GM12878 (cell line): Measurements from ENCODE around the gene STARD13. TPM values are rescaled to one million over a fixed set of nuclear protein-coding genes. Genes with fewer than 3 reads are reported as not detected.

Experiments used
- CHD2 ChIP-seq: IDR thresholded peaks from 2 replicates; pipeline ENCODE4 v1.6.1; 2011; ENCODE audit warnings: low read depth, low read length, improper control_type of control experiment, borderline replicate concordance
- E2F8 ChIP-seq: fragments of 450-650 bp; IDR thresholded peaks from 2 replicates; pipeline ENCODE4 v1.6.1; 2018; ENCODE audit warnings: mild to moderate bottlenecking, low read depth, moderate library complexity; ENCODE audit not compliant: partially characterized antibody
- ESRRA ChIP-seq: IDR thresholded peaks from 2 replicates; pipeline ENCODE4 v1.6.1; 2012; ENCODE audit warnings: mild to moderate bottlenecking, low read length, improper control_type of control experiment
- EZH2 ChIP-seq: IDR thresholded peaks from 2 replicates; pipeline ENCODE4 v1.6.1; 2012; ENCODE audit warnings: low read depth, mild to moderate bottlenecking, control low read depth, inconsistent platforms, low read length, borderline replicate concordance; ENCODE audit not compliant: control insufficient read depth
- GATAD2B ChIP-seq: fragments of 450-650 bp; conservative IDR thresholded peaks from 2 replicates; pipeline ENCODE4 v1.6.1; 2017; ENCODE audit warnings: low read depth, mild to moderate bottlenecking, moderate library complexity
- HSF1 ChIP-seq: fragments of 150-350 bp; IDR thresholded peaks from 2 replicates; pipeline ENCODE4 v1.6.1; 2014; ENCODE audit warnings: mild to moderate bottlenecking, low read depth, low read length
- IKZF1 ChIP-seq: fragments of 450-650 bp; conservative IDR thresholded peaks from 2 replicates; pipeline ENCODE4 v1.6.1; 2017; ENCODE audit warnings: antibody characterized with exemption, mild to moderate bottlenecking
- JUND ChIP-seq: IDR thresholded peaks from 2 replicates; pipeline ENCODE4 v1.6.1; 2012; ENCODE audit warnings: low read depth, mild to moderate bottlenecking, low read length, improper control_type of control experiment, moderate library complexity
- NFIC ChIP-seq: IDR thresholded peaks from 2 replicates; pipeline ENCODE4 v1.6.1; 2012; ENCODE audit warnings: low read depth, mild to moderate bottlenecking, inconsistent platforms, low read length, moderate library complexity
- POU2F2 ChIP-seq: IDR thresholded peaks from 3 replicates; pipeline ENCODE4 v1.6.1; 2011; ENCODE audit warnings: low read depth, mild to moderate bottlenecking, low read length, borderline replicate concordance
- RAD21 ChIP-seq: IDR thresholded peaks from 2 replicates; pipeline ENCODE4 v1.6.1; 2011; ENCODE audit warnings: mild to moderate bottlenecking, low read depth, low read length, moderate library complexity; ENCODE audit not compliant: insufficient read depth
- SKIL ChIP-seq: fragments of 450-650 bp; IDR thresholded peaks from 2 replicates; pipeline ENCODE4 v1.6.1; 2017; ENCODE audit warnings: mild to moderate bottlenecking, low read depth, inconsistent platforms; ENCODE audit not compliant: poor library complexity, severe bottlenecking
- SMARCA5 ChIP-seq: fragments of 450-650 bp; IDR thresholded peaks from 2 replicates; pipeline ENCODE4 v1.6.1; 2017; ENCODE audit warnings: mild to moderate bottlenecking
- ZNF592 ChIP-seq: fragments of 450-650 bp; IDR thresholded peaks from 2 replicates; pipeline ENCODE4 v1.6.1; 2017; ENCODE audit warnings: mild to moderate bottlenecking, moderate library complexity
- ZNF687 ChIP-seq: fragments of 450-650 bp; IDR thresholded peaks from 2 replicates; pipeline ENCODE4 v1.6.1; 2017; ENCODE audit warnings: mild to moderate bottlenecking, moderate library complexity
- polyA plus RNA-seq, 11 experiments: library from polyadenylated mRNA; depleted of rRNA in 4 of 11; unstranded in 6 of 11; stranded (reverse) in 5 of 11; fragments of >200 nt; fragmentation: Nextera tagmentation in 4 of 11; fragmentation: Illumina TruSeq in 1 of 11; extraction: Ambion mirVana in 4 of 11; extraction: Trizol in 1 of 11; gene quantifications; 1 replicate in 1 of 11; 2 replicates in 10 of 11; pipeline versions ENCODE4 v1.2.1 to v1.2.3, GENCODE V29; 2011 to 2016; ENCODE audit warnings: inconsistent platforms in 2 of 11, missing spikeins in 2 of 11, low read depth in 1 of 11
- total RNA-seq, 4 experiments: library from RNA; depleted of rRNA in 3 of 4; stranded (reverse); fragments of >200 nt in 3 of 4; fragmentation: Illumina TruSeq in 1 of 4; extraction: Trizol in 1 of 4; gene quantifications; 2 replicates each; pipeline versions ENCODE4 v1.2.1 to v1.2.3, GENCODE V29; 2013 to 2021

Gene STARD13
- total and polyA plus RNA-seq, 10 of the 15 experiments (the other 5 are each of a cell fraction or from before 2014, with no cell fraction given) = 4.0 to 41.6 (median 10.1) TPM

- TF ChIP-seq HSF1 (no peak), SMARCA5 (no peak), ZNF687 (0 out of 2 replicates have a peak, but pooled peaks have one; percentile 38), RAD21 (no peak), EZH2 (no peak), GATAD2B (no peak), ESRRA (no peak), CHD2 (no peak), IKZF1 (no peak), SKIL (no peak), ZNF592 (no peak), JUND (no peak), E2F8 (no peak), NFIC (no peak), POU2F2 (no peak)
These were observed 150.5 kb downstream of the STARD13 start (continued) for GRCh38 chr13:33135097-33135496.
